HepG2 (cell line): ENCODE data around the gene CTNNBIP1. TPM values are rescaled to one million over a fixed set of nuclear protein-coding genes. Genes with fewer than 3 reads are reported as not detected.
A peak's percentile ranks its signal among the peaks of the same experiment; 100 is the strongest.

Source experiments
- ATF6 ChIP-seq: sonication (generic); formaldehyde crosslinking; conservative IDR thresholded peaks from 2 replicates; pipeline ENCODE4 v1.4.0; 2020; ENCODE audit warnings: missing genetic modification reagents
- KLF15 ChIP-seq: sonication (generic); formaldehyde crosslinking; IDR thresholded peaks from 2 replicates; pipeline ENCODE4 v1.8.1; 2023; ENCODE audit warnings: borderline replicate concordance, mild to moderate bottlenecking, inconsistent platforms, missing genetic modification reagents, mixed read lengths
- MTA3 ChIP-seq: sonication (generic); formaldehyde crosslinking; IDR thresholded peaks from 2 replicates; pipeline ENCODE4 v1.4.0; 2020; ENCODE audit warnings: missing genetic modification reagents
- NR2C2 ChIP-seq: sonication (generic); formaldehyde crosslinking; IDR thresholded peaks from 2 replicates; pipeline ENCODE4 v1.4.0; 2020; ENCODE audit warnings: missing genetic modification reagents, mild to moderate bottlenecking, moderate library complexity, borderline replicate concordance
- PHF8 ChIP-seq: sonication (generic); formaldehyde crosslinking; IDR thresholded peaks from 2 replicates; pipeline ENCODE4 v1.5.0; 2020; ENCODE audit warnings: missing genetic modification reagents
- RBFOX2 ChIP-seq: fragments of 200-400 bp; formaldehyde crosslinking; IDR thresholded peaks from 2 replicates; pipeline ENCODE4 v1.6.1; 2017; ENCODE audit warnings: low read depth, mild to moderate bottlenecking, low read length
- SAP130 ChIP-seq: IDR thresholded peaks from 2 replicates; pipeline ENCODE4 v1.6.1; 2016; ENCODE audit warnings: low read depth
- STAT6 ChIP-seq: sonication (generic); formaldehyde crosslinking; IDR thresholded peaks from 2 replicates; pipeline ENCODE4 v1.4.0; 2020; ENCODE audit warnings: missing genetic modification reagents, mild to moderate bottlenecking, borderline replicate concordance
- ZEB1 ChIP-seq: IDR thresholded peaks from 2 replicates; pipeline ENCODE4 v1.6.1; 2012; ENCODE audit warnings: mild to moderate bottlenecking, low read depth, inconsistent platforms; ENCODE audit not compliant: insufficient replicate concordance
- ZFY ChIP-seq: sonication (generic); formaldehyde crosslinking; IDR thresholded peaks from 2 replicates; pipeline ENCODE4 v1.4.0; 2020; ENCODE audit warnings: missing genetic modification reagents
- polyA plus RNA-seq, 8 experiments: library from polyadenylated mRNA; depleted of rRNA in 3 of 8; stranded (reverse) in 7 of 8; unstranded in 1 of 8; fragments of >200 nt; fragmentation: Illumina TruSeq in 4 of 8; extraction: Trizol in 4 of 8; gene quantifications; 2 replicates each; pipeline versions ENCODE4 v1.2.1 to v1.2.3, GENCODE V29; 2011 to 2016; ENCODE audit warnings: low read depth in 4 of 8, missing spikeins in 1 of 8, mixed read lengths in 1 of 8; ENCODE audit not compliant: insufficient read depth in 1 of 8
- total RNA-seq, 5 experiments: library from RNA; depleted of rRNA; stranded (reverse); fragments of >200 nt; fragmentation: Illumina TruSeq; extraction: Trizol; gene quantifications; 2 replicates each; pipeline ENCODE4 v1.2.3, GENCODE V29; 2016; ENCODE audit warnings: low read depth in 1 of 5
- TF ChIP-seq, protein P1 (sequence below): sonication (generic); formaldehyde crosslinking; IDR thresholded peaks from 2 replicates; pipeline ENCODE4 v1.5.0; 2020; ENCODE audit warnings: mild to moderate bottlenecking, missing genetic modification reagents, borderline replicate concordance
- TF ChIP-seq, protein P2 (sequence below): sonication (generic); formaldehyde crosslinking; IDR thresholded peaks from 2 replicates; pipeline ENCODE4; 2020; ENCODE audit warnings: missing genetic modification reagents, mild to moderate bottlenecking, borderline replicate concordance
- TF ChIP-seq, protein P3 (sequence below): sonication (generic); formaldehyde crosslinking; IDR thresholded peaks from 2 replicates; pipeline ENCODE4 v1.9.0; 2022; ENCODE audit warnings: missing genetic modification reagents, mild to moderate bottlenecking, borderline replicate concordance

CTNNBIP1 gene
- total and polyA plus RNA-seq, 2 of the 13 experiments (the other 11 are each of a cell fraction or from before 2014, with no cell fraction given), result 71.7 to 83.0 TPM

GRCh38 chr1:9909234-9910046 is 629 bp downstream of the CTNNBIP1 start (continued):
- TF ChIP-seq ATF6 (CRISPR knock-in tag) (no peak), MTA3 (CRISPR knock-in tag) (no peak), ZFY (CRISPR knock-in tag) (peak; percentile 6; the same call in 1 of the 2 replicates), KLF15 (CRISPR knock-in tag) (no peak), ZEB1 (peak; percentile 39), PHF8 (CRISPR knock-in tag) (peak; percentile 13), SAP130 (CRISPR knock-in tag) (peak; percentile 32; the same call in 1 of the 2 replicates), NR2C2 (CRISPR knock-in tag) (peak; percentile 13; the same call in 1 of the 2 replicates), RBFOX2 (peak; percentile 38; the same call in 1 of the 2 replicates), STAT6 (CRISPR knock-in tag) (no peak)
- TF ChIP-seq, protein P1, sequence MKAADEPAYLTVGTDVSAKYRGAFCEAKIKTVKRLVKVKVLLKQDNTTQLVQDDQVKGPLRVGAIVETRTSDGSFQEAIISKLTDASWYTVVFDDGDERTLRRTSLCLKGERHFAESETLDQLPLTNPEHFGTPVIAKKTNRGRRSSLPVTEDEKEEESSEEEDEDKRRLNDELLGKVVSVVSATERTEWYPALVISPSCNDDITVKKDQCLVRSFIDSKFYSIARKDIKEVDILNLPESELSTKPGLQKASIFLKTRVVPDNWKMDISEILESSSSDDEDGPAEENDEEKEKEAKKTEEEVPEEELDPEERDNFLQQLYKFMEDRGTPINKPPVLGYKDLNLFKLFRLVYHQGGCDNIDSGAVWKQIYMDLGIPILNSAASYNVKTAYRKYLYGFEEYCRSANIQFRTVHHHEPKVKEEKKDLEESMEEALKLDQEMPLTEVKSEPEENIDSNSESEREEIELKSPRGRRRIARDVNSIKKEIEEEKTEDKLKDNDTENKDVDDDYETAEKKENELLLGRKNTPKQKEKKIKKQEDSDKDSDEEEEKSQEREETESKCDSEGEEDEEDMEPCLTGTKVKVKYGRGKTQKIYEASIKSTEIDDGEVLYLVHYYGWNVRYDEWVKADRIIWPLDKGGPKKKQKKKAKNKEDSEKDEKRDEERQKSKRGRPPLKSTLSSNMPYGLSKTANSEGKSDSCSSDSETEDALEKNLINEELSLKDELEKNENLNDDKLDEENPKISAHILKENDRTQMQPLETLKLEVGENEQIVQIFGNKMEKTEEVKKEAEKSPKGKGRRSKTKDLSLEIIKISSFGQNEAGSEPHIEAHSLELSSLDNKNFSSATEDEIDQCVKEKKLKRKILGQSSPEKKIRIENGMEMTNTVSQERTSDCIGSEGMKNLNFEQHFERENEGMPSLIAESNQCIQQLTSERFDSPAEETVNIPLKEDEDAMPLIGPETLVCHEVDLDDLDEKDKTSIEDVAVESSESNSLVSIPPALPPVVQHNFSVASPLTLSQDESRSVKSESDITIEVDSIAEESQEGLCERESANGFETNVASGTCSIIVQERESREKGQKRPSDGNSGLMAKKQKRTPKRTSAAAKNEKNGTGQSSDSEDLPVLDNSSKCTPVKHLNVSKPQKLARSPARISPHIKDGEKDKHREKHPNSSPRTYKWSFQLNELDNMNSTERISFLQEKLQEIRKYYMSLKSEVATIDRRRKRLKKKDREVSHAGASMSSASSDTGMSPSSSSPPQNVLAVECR (CRISPR knock-in tag), result 0 out of 2 replicates have a peak, but pooled peaks have one; percentile 11
- TF ChIP-seq, protein P2, sequence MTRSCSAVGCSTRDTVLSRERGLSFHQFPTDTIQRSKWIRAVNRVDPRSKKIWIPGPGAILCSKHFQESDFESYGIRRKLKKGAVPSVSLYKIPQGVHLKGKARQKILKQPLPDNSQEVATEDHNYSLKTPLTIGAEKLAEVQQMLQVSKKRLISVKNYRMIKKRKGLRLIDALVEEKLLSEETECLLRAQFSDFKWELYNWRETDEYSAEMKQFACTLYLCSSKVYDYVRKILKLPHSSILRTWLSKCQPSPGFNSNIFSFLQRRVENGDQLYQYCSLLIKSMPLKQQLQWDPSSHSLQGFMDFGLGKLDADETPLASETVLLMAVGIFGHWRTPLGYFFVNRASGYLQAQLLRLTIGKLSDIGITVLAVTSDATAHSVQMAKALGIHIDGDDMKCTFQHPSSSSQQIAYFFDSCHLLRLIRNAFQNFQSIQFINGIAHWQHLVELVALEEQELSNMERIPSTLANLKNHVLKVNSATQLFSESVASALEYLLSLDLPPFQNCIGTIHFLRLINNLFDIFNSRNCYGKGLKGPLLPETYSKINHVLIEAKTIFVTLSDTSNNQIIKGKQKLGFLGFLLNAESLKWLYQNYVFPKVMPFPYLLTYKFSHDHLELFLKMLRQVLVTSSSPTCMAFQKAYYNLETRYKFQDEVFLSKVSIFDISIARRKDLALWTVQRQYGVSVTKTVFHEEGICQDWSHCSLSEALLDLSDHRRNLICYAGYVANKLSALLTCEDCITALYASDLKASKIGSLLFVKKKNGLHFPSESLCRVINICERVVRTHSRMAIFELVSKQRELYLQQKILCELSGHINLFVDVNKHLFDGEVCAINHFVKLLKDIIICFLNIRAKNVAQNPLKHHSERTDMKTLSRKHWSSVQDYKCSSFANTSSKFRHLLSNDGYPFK (CRISPR knock-in tag), result 0 out of 2 replicates have a peak, but pooled peaks have one; percentile 21
- TF ChIP-seq, protein P3, sequence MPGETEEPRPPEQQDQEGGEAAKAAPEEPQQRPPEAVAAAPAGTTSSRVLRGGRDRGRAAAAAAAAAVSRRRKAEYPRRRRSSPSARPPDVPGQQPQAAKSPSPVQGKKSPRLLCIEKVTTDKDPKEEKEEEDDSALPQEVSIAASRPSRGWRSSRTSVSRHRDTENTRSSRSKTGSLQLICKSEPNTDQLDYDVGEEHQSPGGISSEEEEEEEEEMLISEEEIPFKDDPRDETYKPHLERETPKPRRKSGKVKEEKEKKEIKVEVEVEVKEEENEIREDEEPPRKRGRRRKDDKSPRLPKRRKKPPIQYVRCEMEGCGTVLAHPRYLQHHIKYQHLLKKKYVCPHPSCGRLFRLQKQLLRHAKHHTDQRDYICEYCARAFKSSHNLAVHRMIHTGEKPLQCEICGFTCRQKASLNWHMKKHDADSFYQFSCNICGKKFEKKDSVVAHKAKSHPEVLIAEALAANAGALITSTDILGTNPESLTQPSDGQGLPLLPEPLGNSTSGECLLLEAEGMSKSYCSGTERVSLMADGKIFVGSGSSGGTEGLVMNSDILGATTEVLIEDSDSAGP (CRISPR knock-in tag), result peak; percentile 43; the same call in 1 of the 2 replicates
